Stimulated activated naive CD8-positive, alpha-beta T cell treated with anti-CD3 and anti-CD28 coated beads, Interleukin-15, Interleukin-2, amounts not matched to agents 100 U/mL and 50 U/mL, for 24 hours (primary cell): Measurements from ENCODE around the gene ZDHHC5.
"Not testable (repeated sequence)": the region's sequence is repeated elsewhere in the genome, so short reads cannot be mapped to it uniquely, and the experiment has no call there.

Experiments used
- ATAC-seq: fragments of 150-1000 bp; cut with Tn5 transposase; one replicate; pipeline ENCODE4 v1.10.0; 2021
- DNase-seq: peaks from one replicate; pipeline ENCODE4 v3.0.0; 2021

ZDHHC5 gene

DNA sequence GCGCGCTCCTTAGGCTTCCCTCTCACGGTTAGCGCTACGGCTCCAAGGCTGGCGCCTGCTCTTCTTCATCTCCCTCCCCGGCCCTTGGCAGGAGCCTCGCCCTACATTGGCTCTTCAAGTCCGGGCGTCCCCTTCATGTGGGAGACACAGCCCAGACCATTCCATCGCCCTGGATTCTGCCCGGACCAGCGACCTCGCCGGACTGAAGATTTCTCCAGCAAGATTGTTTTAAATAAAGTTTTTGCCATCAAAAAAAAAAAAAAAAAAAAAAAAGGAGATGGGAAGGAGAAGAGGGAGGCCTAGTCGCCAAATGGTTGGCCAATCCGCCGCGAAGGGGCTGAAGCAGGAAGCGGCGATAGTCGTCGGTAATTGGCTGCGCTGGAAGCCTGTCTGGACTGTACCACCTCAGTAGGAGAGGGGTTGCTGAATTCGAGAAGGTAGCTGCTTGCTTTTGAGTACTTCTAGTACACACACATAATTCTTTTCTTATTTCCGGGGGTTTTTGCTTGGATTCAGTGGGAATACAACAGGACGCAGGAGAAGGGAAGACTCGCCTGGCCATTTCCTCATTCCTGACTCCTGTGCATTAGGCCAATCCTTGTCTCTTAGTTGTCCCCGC lies 688 bp upstream of the ZDHHC5 start:
- ATAC-seq (peak; percentile 70), DNase-seq (peak; percentile 88)

DNA sequence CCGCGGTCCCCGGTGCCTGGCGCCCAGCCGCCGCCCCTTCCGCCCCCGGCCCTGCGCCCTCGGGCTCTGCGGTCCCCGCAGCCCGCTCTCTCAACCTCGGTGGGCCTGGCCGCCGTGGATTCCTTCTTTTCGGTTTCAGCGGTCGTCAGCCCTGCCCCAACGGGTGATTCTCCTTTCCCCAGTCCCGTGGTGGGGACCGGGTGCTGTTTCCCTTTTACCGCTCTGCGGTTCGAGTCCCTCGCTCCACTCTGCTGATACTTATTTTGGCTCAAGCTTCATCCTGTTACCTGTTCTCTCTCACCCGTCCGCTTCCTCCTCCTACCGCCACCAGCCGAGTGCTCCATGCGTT lies 494 bp downstream of the ZDHHC5 start:
- DNase-seq (no peak), ATAC-seq (peak; percentile 0)

GRCh38 chr11:57674251-57674650 lies 6.3 kb downstream of the ZDHHC5 start:
- DNase-seq (no peak), ATAC-seq (no peak)

DNA sequence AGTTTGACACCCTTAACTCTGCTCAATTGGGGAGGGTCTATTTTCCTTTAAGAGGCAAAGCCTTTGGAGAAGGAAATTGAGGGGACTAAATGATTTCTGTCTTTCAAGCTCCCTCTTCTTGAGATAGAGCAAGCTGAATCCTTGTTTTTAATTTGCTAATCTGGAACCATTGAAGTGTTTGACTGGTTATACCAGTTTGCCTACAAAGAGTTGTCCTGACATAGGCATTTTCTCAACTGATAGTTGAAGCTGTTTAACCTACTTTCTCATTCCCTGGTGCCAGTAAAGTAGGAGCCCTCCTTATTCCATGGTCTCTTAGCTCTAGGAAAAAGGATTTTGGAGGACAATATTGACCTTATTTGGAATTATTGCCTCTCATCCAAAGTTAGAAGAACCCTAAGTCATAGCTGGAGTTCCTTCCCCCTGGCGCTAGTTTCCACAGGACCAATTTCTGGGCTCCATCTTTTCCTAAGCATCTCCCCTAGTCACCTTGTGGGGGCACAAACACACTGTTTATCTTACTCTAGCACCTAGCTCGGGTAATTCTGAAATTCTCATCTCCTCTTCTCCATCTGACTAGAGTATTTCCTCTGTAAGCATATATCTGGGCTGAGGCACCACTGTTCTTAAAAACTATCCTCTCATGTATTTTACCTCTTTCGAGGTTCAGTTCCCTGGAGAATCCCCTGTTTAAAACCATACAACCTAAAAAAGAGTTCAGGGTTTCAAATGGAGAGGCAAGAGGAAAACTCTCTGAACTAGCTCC lies 7.4 kb downstream of the ZDHHC5 start:
- DNase-seq, result no peak
- ATAC-seq, result no peak

GRCh38 chr11:57679396-57679795 lies 11.5 kb downstream of the ZDHHC5 start:
- ATAC-seq (no peak), DNase-seq (no peak)

- no peak for DNase-seq
- peak; percentile 79 for ATAC-seq
These were observed 12.6 kb downstream of the ZDHHC5 start for GRCh38 chr11:57680552-57680874.

GRCh38 chr11:57681168-57681567 lies 13.3 kb downstream of the ZDHHC5 start:
- DNase-seq (no peak), ATAC-seq (no peak)

- ATAC-seq, DNase-seq: not testable (repeated sequence)
These were observed 22.6 kb downstream of the ZDHHC5 start for GRCh38 chr11:57690474-57690873.

- ATAC-seq (no peak), DNase-seq (no peak)
These were observed 31.0 kb downstream of the ZDHHC5 start for GRCh38 chr11:57698843-57699365.

DNA sequence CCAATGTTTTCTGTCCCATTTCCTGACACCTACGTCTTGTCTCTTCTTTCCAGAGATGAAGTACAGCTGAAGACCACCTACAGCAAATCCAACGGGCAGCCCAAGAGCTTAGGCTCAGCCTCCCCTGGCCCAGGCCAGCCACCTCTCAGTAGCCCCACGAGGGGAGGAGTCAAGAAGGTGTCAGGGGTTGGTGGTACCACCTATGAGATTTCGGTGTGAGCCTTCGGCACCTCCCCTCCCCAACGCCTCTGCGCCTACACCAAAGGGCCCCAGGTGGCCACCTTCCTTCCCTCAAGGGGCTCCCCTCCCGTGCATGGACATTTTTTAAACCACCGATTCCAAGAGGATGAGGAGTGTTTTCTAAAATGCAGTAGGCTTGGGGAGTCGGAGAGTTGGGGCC lies 31.9 kb downstream of the ZDHHC5 start:
- ATAC-seq (no peak), DNase-seq (no peak)

GRCh38 chr11:57700425-57700824 lies 32.5 kb downstream of the ZDHHC5 start:
- DNase-seq, result no peak

DNA sequence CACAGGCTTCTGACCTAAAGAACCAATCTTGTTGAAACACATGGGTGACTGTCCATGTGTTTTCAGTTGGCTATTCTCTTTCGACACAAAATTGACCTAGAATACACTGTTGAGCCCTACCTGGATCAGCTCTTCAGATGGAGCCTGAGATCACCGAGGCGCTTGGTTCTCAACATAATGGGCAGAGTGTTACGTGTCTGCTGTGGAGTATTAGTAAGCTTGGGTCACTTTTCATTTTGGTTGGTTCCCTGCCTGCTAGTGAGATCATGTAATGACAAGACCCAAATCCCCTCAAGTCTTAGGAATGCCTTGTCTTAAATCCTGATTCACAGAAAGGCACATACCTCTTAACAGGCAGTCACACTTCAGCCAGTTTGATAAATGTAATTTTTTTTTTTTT lies 35.4 kb downstream of the ZDHHC5 start:
- DNase-seq (no peak), ATAC-seq (no peak)

More at GRCh38 chr11:57700425-57700824, 32.5 kb downstream of the ZDHHC5 start:
- ATAC-seq, result no peak

GRCh38 chr11:57704932-57705331 lies 37.0 kb downstream of the ZDHHC5 start:
- no peak for ATAC-seq
- DNase-seq, result no peak

GRCh38 chr11:57705432-57705831 lies 37.5 kb downstream of the ZDHHC5 start:
- ATAC-seq, DNase-seq: not testable (repeated sequence)

GRCh38 chr11:57709802-57710367 lies 42.0 kb downstream of the ZDHHC5 start:
- DNase-seq (no peak), ATAC-seq (no peak)

DNA sequence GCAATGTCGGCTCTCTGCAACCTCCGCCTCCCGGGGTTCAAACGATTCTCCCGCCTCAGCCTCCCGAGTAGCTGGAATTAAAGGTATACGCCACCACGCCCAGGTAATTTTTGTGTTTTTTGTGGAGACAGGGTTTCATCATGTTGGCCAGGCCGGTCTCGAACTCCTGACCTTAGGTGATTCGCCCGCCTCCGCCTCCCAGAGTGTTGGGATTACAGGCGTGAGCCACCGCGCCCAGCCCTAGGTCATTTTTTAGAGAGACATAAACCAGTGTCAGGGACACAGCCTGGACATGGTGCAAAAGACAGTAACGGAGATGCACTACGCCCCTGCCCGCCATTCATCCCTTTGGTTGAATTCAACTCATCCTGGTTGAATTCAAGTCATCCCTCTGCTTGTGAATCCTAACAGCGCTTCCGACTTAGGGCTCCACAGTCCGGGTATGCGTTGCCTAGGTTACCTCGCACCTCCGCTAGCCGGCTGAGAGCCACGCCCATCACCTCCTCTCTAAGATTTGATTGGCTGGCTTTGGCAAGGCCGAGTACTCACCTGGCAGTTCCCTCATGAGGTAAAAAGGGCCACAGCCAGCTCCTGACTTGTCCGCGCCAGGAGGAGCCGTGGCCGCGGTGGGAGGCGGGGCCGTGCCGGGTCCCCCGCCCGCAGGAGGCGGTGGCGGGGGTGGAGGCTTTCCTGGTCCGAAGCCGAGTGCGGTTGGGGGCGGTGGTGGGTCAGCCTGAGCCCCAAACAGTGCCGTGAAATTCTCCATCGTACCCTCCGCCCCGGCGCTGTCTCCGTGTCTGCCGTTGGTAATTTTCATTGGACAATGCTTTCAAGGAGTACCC lies 43.7 kb downstream of the ZDHHC5 start, which contains the start of gene MED19:
Gene MED19, minus strand, starts transcription at position 802 of the 842 bp plus-strand sequence. Its CDS starts 36 bp downstream, at position 766.
- DNase-seq (peak; percentile 76), ATAC-seq (peak; percentile 48)

DNA sequence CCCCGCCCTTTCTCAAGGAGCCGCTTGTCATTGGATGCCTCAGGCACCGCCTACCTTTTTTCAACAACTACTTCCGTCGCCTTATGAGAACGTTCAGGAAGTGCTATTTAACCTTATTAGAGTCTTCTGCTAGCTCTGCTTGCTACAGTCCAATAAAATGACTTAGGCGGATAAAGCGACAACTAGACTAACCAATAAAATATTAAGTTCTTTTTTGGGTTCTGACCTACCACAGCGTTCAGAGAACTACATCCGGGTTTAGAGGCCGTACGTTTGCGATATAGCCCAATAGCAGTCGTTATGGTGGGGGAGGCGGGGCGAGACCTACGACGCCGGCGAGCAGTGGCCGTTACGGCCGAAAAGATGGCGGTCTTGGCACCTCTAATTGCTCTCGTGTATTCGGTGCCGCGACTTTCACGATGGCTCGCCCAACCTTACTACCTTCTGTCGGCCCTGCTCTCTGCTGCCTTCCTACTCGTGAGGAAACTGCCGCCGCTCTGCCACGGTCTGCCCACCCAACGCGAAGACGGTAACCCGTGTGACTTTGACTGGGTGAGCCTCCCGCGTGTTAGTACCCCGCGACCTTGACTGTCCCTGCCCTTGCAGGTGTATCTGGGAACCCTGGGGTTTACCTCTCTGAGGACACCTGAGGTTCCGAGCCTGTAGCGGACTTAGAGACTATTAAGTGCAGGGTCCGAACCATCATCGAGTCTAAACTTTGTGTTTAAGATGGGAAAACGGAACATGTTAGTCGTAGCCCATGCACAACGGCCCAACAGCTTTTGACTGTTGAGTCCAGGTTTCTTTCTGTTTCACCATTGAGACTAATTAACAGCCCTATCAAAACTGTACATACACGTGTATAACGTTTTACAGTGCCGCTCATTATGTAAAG lies 44.6 kb downstream of the ZDHHC5 start, which contains the start of gene TMX2:
Gene TMX2, plus strand, starts transcription at position 338 of the 895 bp plus-strand sequence. Its CDS starts 26 bp downstream, at position 364.
- ATAC-seq (peak; percentile 95), DNase-seq (peak; percentile 89)

- no peak for ATAC-seq
- no peak for DNase-seq
These were observed 45.9 kb downstream of the ZDHHC5 start for GRCh38 chr11:57713835-57714234.

GRCh38 chr11:57716726-57717125 lies 48.8 kb downstream of the ZDHHC5 start:
- not testable (repeated sequence) for DNase-seq, ATAC-seq

DNA sequence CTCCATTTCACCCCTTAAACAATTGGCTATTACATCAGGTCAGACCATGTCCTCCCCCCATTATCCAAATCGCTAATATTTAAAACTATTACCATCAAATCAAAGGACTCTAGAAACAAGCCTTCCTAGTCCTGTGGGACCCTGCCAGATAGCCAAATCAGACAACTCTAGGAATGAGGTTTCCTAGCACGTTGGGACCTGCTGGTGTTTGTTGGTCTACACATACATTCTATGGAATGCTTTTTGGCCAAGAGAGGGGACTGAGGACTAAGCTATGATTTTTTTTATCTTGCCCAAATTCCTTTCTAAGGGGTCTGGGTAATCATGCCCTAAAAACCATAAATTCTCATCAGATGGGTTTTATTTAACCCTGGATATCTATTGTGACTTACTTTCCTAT lies 59.3 kb downstream of the ZDHHC5 start:
- ATAC-seq (no peak), DNase-seq (no peak)

GRCh38 chr11:57728829-57729228 lies 60.9 kb downstream of the ZDHHC5 start:
- ATAC-seq (no peak), DNase-seq (no peak)
